Neural crest cell (in vitro differentiated cells): ENCODE data around the gene RPL37A. TPM values are rescaled to one million over a fixed set of nuclear protein-coding genes. Genes with fewer than 3 reads are reported as not detected.
"Not testable (repeated sequence)": the region's sequence is repeated elsewhere in the genome, so short reads cannot be mapped to it uniquely, and the experiment has no call there.

Experiments used
- DNase-seq: peaks from one replicate; pipeline ENCODE4 v3.0.0; 2021; ENCODE audit warnings: low read depth, mixed read lengths, low spot score
- H3K27ac Mint-ChIP-seq: one replicate; pipeline ENCODE4 v1.8.0; 2021; ENCODE audit warnings: mild to moderate bottlenecking, mixed read lengths; ENCODE audit not compliant: unreplicated experiment
- H3K27me3 Mint-ChIP-seq: 2 replicates; pipeline ENCODE4 v1.8.0; 2021; ENCODE audit warnings: low read depth, mild to moderate bottlenecking, mixed read lengths
- H3K36me3 Mint-ChIP-seq: 2 replicates; pipeline ENCODE4 v1.8.0; 2021; ENCODE audit warnings: low read depth, mild to moderate bottlenecking, mixed read lengths
- H3K4me1 Mint-ChIP-seq: 2 replicates; pipeline ENCODE4 v1.8.0; 2021; ENCODE audit warnings: mixed read lengths
- H3K4me3 Mint-ChIP-seq: one replicate; pipeline ENCODE4 v1.8.0; 2021; ENCODE audit warnings: mild to moderate bottlenecking, mixed read lengths
- H3K9me3 Mint-ChIP-seq: 2 replicates; pipeline ENCODE4 v1.8.0; 2021; ENCODE audit warnings: mixed read lengths
- total RNA-seq: library from RNA; stranded (reverse); gene quantifications from 2 replicates; pipeline ENCODE4 v1.2.1, GENCODE V29; 2021
- TF ChIP-seq, protein P1 (sequence below): fragments of 200-600 bp; sonication (generic); conservative IDR thresholded peaks from 2 replicates; pipeline ENCODE4 v1.5.0; 2021; ENCODE audit warnings: antibody characterized with exemption, mild to moderate bottlenecking

The RPL37A gene
- total RNA-seq, 1 donor from 2014 or later: 3,339 TPM

DNA sequence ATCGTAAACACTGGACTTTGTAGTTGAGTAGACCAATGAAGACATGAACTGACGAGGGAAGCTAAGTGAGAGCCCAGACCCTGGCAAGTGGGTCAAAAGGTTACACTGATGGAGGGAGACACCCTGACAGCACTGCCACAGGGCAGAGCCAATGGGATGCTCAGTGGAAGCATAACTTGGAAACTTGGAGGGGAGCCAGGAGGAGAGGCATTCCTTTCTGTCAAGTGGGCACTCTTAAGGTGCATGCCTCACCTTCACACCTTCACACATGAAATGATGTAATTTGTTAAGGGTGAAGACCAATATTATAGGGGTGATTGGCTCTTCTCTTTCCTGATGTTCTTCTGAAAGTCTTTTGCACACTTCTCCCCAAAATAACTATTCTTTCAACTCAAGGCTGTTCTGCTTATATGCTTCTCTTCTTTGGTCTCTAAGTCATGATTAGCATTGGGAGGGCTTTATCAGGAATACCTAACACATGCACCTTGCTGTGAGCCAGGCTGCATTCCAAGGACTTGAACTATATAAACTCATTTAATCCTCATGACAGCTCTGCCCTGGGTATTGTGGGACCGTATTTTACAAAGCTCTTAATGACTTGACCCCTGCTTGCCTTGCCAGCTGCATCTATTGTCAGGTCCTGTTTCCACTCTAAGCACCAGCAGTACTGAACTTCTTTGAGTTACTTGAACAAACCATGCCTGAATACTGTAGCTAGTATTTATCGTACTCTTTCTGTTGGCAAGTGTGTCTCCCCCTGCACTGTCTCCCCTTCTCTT, 19.0 kb downstream of the RPL37A start:
- Mint-ChIP-seq H3K27ac (no peak overlapping the region), H3K27me3 (no peaks in the 10 kb centered on the region), H3K4me1 (peaks cover 24% of the 10 kb centered on the region), H3K4me3 (no peak overlapping the region), H3K36me3 (peaks cover 4% of the 10 kb centered on the region), H3K9me3 (no peaks in the 10 kb centered on the region)
- DNase-seq: no peak
- TF ChIP-seq, protein P1, sequence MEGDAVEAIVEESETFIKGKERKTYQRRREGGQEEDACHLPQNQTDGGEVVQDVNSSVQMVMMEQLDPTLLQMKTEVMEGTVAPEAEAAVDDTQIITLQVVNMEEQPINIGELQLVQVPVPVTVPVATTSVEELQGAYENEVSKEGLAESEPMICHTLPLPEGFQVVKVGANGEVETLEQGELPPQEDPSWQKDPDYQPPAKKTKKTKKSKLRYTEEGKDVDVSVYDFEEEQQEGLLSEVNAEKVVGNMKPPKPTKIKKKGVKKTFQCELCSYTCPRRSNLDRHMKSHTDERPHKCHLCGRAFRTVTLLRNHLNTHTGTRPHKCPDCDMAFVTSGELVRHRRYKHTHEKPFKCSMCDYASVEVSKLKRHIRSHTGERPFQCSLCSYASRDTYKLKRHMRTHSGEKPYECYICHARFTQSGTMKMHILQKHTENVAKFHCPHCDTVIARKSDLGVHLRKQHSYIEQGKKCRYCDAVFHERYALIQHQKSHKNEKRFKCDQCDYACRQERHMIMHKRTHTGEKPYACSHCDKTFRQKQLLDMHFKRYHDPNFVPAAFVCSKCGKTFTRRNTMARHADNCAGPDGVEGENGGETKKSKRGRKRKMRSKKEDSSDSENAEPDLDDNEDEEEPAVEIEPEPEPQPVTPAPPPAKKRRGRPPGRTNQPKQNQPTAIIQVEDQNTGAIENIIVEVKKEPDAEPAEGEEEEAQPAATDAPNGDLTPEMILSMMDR: no peak

- DNase-seq, H3K4me3 Mint-ChIP-seq, H3K36me3 Mint-ChIP-seq, H3K27me3 Mint-ChIP-seq, H3K27ac Mint-ChIP-seq, H3K9me3 Mint-ChIP-seq: not testable (repeated sequence)
- H3K4me1 Mint-ChIP-seq: peaks cover 24% of the 10 kb centered on the region
Measured at GRCh38 chr2:216518566-216519119, 20.0 kb downstream of the RPL37A start.

DNA sequence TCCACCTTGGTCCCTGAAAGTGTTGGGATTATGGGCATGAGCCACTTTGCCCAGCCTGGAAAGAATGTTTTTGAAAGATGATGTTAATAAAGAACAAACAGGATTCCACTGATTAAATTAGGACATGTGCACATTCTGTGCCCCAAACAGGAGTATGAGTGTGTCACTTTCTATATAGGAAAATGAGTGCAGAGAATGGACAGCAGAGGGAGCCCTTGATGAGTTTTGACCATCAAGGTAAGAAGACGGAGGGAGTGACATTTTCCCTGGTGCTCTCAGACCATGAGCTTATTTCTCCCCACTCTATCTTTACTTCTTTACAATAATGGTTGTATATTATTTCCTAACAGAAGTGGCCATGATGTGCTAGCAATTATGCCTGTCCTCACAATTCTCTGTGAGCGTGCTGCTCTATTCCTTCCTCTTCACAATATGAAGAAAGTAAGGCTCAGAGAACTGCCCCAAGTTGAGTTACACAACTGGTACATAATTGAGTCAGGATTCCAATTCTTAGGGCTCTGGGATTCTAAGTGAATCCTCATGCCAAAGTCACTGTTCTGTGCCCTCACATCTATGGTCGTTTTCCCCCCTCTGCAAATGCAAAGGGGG, 20.6 kb downstream of the RPL37A start:
- Mint-ChIP-seq H3K27ac (no peak overlapping the region), H3K4me1 (peaks cover 24% of the 10 kb centered on the region)

GRCh38 chr2:216520112-216520511, 21.5 kb downstream of the RPL37A start:
- Mint-ChIP-seq H3K4me1 (peaks cover 24% of the 10 kb centered on the region), H3K36me3 (peaks cover 4% of the 10 kb centered on the region), H3K4me3 (no peak overlapping the region), H3K9me3 (no peaks in the 10 kb centered on the region), H3K27me3 (no peaks in the 10 kb centered on the region), H3K27ac (peak overlapping the region; percentile 65)
- TF ChIP-seq, protein P1: no peak
- DNase-seq: no peak

More for the DNA sequence above, 20.6 kb downstream of the RPL37A start:
- peak; percentile 64 for DNase-seq
- H3K36me3 Mint-ChIP-seq: peaks cover 4% of the 10 kb centered on the region
- TF ChIP-seq, protein P1: peak; percentile 89
- H3K4me3 Mint-ChIP-seq: no peak overlapping the region
- no peaks in the 10 kb centered on the region for H3K27me3 Mint-ChIP-seq
- no peaks in the 10 kb centered on the region for H3K9me3 Mint-ChIP-seq

GRCh38 chr2:216522892-216523502, 24.4 kb downstream of the RPL37A start:
- peaks cover 13% of the 10 kb centered on the region for H3K4me1 Mint-ChIP-seq
- H3K36me3 Mint-ChIP-seq: peaks cover 4% of the 10 kb centered on the region
- no peak overlapping the region for H3K4me3 Mint-ChIP-seq
- no peak overlapping the region for H3K27ac Mint-ChIP-seq
- H3K9me3 Mint-ChIP-seq: no peaks in the 10 kb centered on the region
- TF ChIP-seq, protein P1: no peak
- DNase-seq: no peak
- no peaks in the 10 kb centered on the region for H3K27me3 Mint-ChIP-seq
